HG03039 (cell line): Measurements from ENCODE around the gene TNIK.
"Not testable (repeated sequence)": the region's sequence is repeated elsewhere in the genome, so short reads cannot be mapped to it uniquely, and the experiment has no call there.

Experiments
- ATAC-seq: cut with Tn5 transposase; IDR thresholded peaks from one replicate; pipeline ENCODE4 v1.9.1; 2021; ENCODE audit warnings: mild to moderate bottlenecking, moderate library complexity; ENCODE audit not compliant: unreplicated experiment

TNIK gene

GRCh38 chr3:171469376-171469775 lies 9.2 kb upstream of the TNIK start:
- no peak for ATAC-seq

DNA sequence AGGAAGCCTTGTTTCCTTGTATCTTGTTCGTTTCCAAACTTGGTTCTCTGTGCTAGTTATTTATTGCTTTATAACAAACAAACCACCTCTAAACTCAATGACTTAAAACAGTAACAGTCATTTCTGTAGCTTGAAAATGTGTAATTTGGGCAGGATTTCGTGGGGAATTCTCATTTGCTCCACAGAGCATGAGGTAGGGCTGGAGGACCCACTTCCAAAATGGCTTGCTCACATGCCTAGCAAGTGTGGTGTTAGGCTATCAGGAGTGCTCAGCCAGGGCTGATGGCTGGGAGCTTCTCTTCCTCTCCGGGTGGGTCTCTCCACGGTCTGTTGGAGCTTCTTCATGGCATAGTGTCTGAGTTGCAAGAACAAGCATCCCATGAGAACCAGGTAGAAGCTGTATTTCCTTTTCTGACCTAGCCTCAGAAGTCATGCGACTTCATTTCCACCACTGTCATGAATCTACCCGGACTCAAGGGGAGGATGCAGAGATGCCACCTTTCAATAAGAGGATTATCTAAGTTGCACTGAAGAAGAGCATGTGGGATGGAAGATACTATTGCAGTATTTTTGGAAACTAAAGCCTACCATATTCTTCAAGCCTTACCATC lies 8.2 kb upstream of the TNIK start:
- peak; percentile 67 for ATAC-seq

DNA sequence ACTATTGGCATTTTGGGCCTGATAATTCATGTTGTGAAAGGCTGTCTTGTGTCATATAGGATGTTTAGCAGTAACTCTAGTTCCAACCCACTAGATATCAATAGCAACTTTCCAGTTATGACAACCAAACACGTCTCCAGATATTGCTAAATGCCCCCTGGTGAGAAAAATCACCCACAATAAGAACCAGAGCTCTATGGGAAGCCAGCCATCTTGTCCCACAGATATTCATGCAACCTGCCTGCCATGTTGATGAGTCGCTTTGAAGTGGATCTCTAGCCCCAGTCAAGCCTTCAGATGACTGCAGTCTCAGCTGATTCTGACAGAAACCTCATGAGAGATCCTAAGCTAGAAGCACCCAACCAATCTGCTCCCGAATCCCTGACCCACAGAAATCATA lies 5.6 kb upstream of the TNIK start:
- no peak for ATAC-seq

DNA sequence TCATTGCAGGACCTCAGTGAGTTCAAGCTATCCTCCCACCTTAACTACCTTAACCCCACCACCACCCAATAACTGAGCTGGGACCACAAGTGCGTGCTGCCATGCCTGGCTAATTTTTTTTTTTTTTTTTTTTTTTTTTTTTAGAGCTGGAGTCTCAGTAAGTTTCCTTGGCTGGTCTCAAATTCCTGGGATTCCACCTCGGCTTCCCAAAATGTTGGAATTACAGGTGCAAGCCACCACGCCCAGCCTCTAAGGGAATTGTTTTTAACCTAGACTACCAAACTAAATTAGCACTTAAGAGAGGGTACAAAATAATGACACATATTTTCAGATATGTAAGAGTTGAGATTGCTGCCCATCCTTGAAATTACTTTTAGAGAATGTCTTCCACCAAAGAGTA lies 4.3 kb upstream of the TNIK start:
- no peak for ATAC-seq

GRCh38 chr3:171462224-171462623 lies 2.0 kb upstream of the TNIK start:
- no peak for ATAC-seq

- ATAC-seq = no peak
Measured at GRCh38 chr3:171461525-171461917, 1.3 kb upstream of the TNIK start.

DNA sequence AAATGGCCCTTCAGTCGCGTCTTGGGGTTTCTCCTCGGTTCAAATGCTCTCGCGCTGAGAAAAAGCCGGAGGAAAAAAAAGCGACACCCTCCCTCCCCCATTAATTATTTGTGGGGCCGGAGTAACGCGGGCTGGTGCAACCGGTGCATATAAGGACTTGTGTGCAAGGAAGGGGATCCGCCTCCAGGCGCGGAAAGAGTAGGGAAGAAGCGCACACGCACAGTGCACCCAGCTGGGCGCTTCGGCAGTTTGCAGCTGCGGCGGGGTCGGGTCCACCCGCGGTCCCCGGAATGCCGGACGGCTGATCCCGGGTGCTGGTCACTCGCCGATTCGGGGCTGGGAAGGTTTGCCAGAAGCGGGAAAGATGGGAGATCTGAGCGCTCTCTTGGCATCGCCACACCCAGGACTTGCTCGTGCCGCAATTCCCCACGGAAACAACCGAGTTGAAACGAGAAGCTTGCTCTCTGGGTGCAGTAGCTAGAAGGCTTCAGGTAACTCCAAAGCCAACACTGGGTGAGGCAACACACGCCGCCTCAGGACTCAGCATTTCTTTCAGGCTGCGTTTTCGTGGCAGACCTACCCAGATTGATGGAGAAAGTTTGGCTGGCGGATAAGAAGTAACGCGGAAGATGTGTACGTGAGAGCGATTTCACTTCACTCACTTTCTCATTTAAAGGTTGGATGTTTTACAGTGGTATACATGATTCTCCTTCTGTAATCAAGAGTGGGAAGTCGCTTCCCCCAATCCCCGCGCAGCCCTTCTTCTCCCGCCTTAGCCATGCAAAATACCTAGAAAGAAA lies 720 bp upstream of the TNIK start:
- ATAC-seq = peak; percentile 33

- ATAC-seq = no peak
Measured at GRCh38 chr3:171459137-171459941, 866 bp downstream of the TNIK start.

DNA sequence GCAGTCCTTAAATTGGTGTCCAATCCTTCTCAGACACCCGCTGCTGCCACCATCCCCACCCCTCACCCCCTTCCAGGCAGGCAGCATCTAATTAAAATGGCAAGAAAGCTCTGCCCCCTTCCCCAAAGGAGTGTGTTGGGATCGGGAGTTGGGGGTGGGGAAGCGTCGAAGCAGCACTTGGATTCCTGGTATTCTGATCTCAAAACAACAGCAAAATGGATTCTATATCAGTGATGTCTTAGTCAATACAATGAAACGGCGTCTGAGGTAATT lies 1.4 kb downstream of the TNIK start:
- ATAC-seq = no peak

- no peak for ATAC-seq
Measured at GRCh38 chr3:171458071-171458863, 1.9 kb downstream of the TNIK start.

GRCh38 chr3:171457607-171458061 lies 2.6 kb downstream of the TNIK start:
- no peak for ATAC-seq

DNA sequence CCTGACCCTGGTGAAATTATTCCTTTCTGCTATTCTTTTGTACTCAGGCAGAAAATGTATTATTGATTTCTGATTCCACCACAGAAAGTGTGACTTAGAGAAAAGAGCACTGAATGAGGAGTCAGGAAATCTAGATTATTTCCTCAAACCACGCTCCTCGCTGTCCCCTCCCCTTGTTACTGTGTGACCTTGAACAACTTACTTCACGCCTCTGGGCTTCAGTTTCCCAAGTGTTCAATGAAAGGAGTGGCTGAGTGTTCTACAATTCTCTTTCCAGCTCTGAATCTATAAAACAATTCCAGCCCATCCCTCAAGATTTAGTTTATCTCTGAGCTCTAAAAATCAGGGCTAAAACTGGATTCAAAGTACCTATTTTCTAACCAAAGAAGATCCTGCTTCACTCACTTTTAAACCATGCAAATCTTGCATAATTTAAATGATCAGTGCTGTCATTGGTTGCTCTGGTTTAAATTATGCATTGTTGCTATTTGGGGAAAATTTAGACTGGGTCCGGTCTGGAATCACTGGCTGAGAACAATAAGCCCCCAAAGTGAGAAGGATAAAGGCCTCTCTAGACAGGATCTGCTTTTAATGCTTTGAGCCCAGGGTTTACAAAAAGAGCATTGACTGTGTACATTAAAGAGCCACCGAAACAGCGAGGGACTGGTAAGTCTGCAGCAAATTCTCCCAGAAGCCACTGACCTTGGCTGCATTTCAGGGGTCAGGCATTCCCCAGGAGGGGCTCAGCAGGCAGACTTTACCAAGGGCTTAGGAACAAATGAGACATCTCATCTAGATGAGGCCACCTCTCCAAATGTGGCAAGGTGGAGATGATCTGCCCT lies 3.2 kb downstream of the TNIK start:
- ATAC-seq = no peak

- no peak for ATAC-seq
Measured at GRCh38 chr3:171455603-171456550, 4.3 kb downstream of the TNIK start.

GRCh38 chr3:171454041-171454440 lies 6.2 kb downstream of the TNIK start:
- ATAC-seq = no peak

GRCh38 chr3:171453180-171453886 lies 6.9 kb downstream of the TNIK start:
- ATAC-seq = no peak

DNA sequence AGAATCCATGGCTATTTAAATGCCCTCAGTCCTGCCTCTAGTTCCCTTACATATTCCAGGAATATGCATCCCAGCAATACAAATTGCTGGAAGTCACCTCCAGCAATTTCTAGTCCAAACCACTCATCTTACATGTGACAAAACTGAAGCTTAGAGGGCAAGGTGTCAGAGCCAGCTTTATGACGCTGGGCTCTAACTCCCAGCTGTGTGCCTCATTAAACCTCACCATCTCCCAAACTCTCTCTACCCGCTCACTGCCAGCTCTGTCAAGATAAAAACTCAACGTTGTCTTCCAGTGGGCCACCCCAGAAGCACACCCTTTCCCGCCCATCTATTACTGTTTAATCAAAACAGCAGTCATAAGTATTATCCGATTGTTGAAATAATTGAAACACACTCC lies 7.9 kb downstream of the TNIK start:
- ATAC-seq = no peak

- ATAC-seq = no peak
Measured at GRCh38 chr3:171451915-171452314, 8.3 kb downstream of the TNIK start.

- not testable (repeated sequence) for ATAC-seq
Measured at GRCh38 chr3:171447579-171447891, 12.7 kb downstream of the TNIK start.
